ENCODE data around the gene TSPAN18. TPM values are rescaled to one million over a fixed set of nuclear protein-coding genes. Genes with fewer than 3 reads are reported as not detected.
"Not testable (repeated sequence)": the region's sequence is repeated elsewhere in the genome, so short reads cannot be mapped to it uniquely, and the experiment has no call there.

TSPAN18 gene
- total RNA-seq, 4 donors from 2014 or later, result 2.6 to 28.9 (median 4.9) TPM

DNA sequence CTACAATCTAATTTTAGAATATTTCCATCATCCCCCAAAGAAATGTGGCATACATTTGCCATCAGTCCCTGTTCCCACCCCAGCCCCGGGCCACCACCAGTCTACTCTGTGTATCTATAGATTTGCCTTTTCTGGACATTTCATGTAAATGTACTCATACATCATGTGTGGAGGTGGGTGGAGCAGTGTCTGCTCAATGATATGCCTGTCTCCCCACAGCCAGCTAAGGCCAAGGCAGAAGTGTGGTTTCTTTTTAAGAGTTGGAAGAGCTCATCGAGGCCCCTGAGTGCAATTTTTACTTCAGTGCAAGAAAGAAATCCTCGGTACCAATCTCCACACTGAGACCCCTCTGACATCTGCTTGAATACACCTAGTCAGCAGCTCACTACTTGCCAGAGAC lies 143.4 kb downstream of the TSPAN18 start:
- in situ Hi-C loops (cut with MboI; ENCODE audit: low pct_ligation_motif_present in 1 of 4, low pct_unique_long_range_greater_than_20kb in 1 of 4, low sequenced_read_pairs in 3 of 4), result no loop called here
- Histone ChIP-seq H3K36me3 (no peaks in the 10 kb centered on the region), H3K4me3 (no peak overlapping the region)

DNA sequence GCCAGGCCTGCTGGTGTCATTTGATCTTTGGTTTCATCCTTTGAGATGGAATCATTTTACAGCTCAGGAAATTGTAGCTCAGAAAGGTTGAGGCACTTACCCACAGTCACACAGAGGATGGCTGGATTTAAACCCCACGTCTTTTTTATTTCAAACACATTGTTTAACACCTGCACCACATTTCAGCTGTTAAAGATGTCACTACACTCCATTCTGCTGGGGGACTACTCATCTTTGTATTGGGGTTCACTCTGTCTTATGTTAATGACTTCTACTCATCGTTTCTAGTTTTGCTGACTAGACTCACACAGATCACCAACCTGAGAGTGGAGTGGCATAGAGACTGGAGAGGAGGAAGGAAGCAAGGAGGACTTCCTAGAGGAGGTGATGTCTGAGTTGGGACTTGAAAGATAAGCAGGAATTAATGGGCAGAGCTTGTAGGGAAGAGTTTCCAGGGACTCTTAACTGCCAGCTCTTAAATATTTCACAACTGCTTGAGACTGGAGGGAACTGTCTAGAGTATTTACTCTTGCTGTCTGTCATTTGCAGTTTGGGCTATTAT lies 143.9 kb downstream of the TSPAN18 start:
- no peak for DNase-seq
- H3K27me3 ChIP-seq, result no peaks in the 10 kb centered on the region
- H3K36me3 ChIP-seq, result no peaks in the 10 kb centered on the region
- WGBS, 2 donors (ENCODE audit: low coverage in 1 of 2), result 83 to 88% methylated on average over 2 of the region's 2 CpGs
- TF ChIP-seq, protein P1, sequence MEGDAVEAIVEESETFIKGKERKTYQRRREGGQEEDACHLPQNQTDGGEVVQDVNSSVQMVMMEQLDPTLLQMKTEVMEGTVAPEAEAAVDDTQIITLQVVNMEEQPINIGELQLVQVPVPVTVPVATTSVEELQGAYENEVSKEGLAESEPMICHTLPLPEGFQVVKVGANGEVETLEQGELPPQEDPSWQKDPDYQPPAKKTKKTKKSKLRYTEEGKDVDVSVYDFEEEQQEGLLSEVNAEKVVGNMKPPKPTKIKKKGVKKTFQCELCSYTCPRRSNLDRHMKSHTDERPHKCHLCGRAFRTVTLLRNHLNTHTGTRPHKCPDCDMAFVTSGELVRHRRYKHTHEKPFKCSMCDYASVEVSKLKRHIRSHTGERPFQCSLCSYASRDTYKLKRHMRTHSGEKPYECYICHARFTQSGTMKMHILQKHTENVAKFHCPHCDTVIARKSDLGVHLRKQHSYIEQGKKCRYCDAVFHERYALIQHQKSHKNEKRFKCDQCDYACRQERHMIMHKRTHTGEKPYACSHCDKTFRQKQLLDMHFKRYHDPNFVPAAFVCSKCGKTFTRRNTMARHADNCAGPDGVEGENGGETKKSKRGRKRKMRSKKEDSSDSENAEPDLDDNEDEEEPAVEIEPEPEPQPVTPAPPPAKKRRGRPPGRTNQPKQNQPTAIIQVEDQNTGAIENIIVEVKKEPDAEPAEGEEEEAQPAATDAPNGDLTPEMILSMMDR (IDR thresholded peaks at IDR 0.05), result no peak
- TF ChIP-seq POLR2AphosphoS5 (IDR thresholded peaks at IDR 0.05) (no peak), POLR2A (IDR thresholded peaks at IDR 0.05) (no peak), EP300 (IDR thresholded peaks at IDR 0.05; ENCODE audit: low read depth) (no peak)
- H3K4me3 ChIP-seq, result no peak overlapping the region
- in situ Hi-C loops (cut with MboI; ENCODE audit: low pct_ligation_motif_present in 1 of 4, low pct_unique_long_range_greater_than_20kb in 1 of 4, low sequenced_read_pairs in 3 of 4), result no loop called here
- peak overlapping the region in 2 of 4 donors; percentile 53 to 64 for H3K27ac ChIP-seq
- peaks cover 0 to 4% (median 0%) of the 10 kb centered on the region in 4 donors for H3K4me1 ChIP-seq
- H3K9me3 ChIP-seq, result no peaks in the 10 kb centered on the region
- intact Hi-C loops (cut with DNase I; ENCODE audit: low total_unique reads), result no loop called here

More for the DNA sequence above, 143.4 kb downstream of the TSPAN18 start:
- intact Hi-C loops (cut with DNase I; ENCODE audit: low total_unique reads), result no loop called here
- Histone ChIP-seq H3K27ac (peak overlapping the region in 2 of 4 donors; percentile 53 to 64), H3K27me3 (no peaks in the 10 kb centered on the region), H3K4me1 (peaks cover 0 to 4% (median 0%) of the 10 kb centered on the region in 4 donors), H3K9me3 (no peaks in the 10 kb centered on the region)
- TF ChIP-seq, protein P1 (IDR thresholded peaks at IDR 0.05), result no peak
- TF ChIP-seq EP300 (IDR thresholded peaks at IDR 0.05; ENCODE audit: low read depth) (no peak), POLR2AphosphoS5 (IDR thresholded peaks at IDR 0.05) (no peak), POLR2A (IDR thresholded peaks at IDR 0.05) (no peak)
- 70 to 77% methylated on average over 3 of the region's 3 CpGs for WGBS, 2 donors (ENCODE audit: low coverage in 1 of 2)
- DNase-seq, result no peak

DNA sequence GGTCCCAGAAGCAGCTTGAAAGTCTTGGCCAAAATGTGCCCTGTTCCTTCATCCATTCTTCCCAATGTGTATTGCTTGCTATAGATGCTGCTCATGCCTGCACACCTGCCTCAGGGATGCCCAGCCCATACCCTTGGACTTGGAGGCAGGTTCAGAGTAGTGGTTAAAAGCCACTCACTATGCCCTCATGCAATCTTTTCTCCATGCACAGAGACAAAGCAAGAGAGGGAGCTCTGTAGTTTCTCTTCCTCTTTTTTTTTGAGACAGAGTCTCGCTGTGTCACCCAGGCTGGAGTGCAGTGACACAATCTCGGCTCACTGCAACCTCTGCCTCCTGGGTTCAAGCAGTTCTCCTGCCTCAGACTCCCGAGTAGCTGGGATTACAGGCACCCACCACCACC lies 144.9 kb downstream of the TSPAN18 start:
- H3K27ac ChIP-seq; H3K9me3 ChIP-seq; H3K27me3 ChIP-seq; H3K4me3 ChIP-seq; in situ Hi-C loops (cut with MboI; ENCODE audit: low pct_ligation_motif_present in 1 of 4, low pct_unique_long_range_greater_than_20kb in 1 of 4, low sequenced_read_pairs in 3 of 4); intact Hi-C loops (cut with DNase I; ENCODE audit: low total_unique reads); H3K36me3 ChIP-seq; DNase-seq; H3K4me1 ChIP-seq: not testable (repeated sequence)
- WGBS, 2 donors (ENCODE audit: low coverage in 1 of 2), result 82% methylated on average over 3 of the region's 3 CpGs; no CpG with 5 or more reads in 1 of the 2 donors

DNA sequence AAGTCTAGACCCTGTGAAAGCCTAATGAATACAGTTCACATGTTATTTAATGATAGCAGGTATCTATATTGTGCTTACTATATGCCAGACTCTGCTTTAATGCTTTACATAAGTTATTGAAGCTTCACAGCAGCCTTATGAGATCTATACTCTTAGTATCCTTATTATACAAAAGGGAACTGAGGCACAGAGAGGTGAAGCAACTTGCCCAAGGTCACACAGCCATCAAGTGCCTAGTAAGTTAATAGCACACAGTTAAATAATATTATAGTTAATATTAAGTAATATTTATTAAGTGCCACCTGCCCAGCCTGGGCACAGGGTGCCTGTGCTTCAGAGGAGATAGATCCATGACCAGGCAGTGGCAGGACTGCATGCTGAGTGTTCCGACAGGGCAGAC lies 145.8 kb downstream of the TSPAN18 start:
- in situ Hi-C loops (cut with MboI; ENCODE audit: low pct_ligation_motif_present in 1 of 4, low pct_unique_long_range_greater_than_20kb in 1 of 4, low sequenced_read_pairs in 3 of 4) (no loop called here), intact Hi-C loops (cut with DNase I; ENCODE audit: low total_unique reads) (no loop called here)
- no peak for DNase-seq
- Histone ChIP-seq H3K9me3 (no peaks in the 10 kb centered on the region), H3K4me1 (peaks cover 0 to 4% (median 0%) of the 10 kb centered on the region in 4 donors), H3K4me3 (no peak overlapping the region), H3K27ac (no peak overlapping the region), H3K27me3 (no peaks in the 10 kb centered on the region), H3K36me3 (no peaks in the 10 kb centered on the region)
- TF ChIP-seq POLR2AphosphoS5 (IDR thresholded peaks at IDR 0.05) (no peak), EP300 (IDR thresholded peaks at IDR 0.05; ENCODE audit: low read depth) (no peak)
- WGBS, 2 donors (ENCODE audit: low coverage in 1 of 2), result 100% methylated on average over 1 of the region's 1 CpG; no CpG with 5 or more reads in 1 of the 2 donors

GRCh38 chr11:44873537-44873936 lies 146.8 kb downstream of the TSPAN18 start:
- TF ChIP-seq POLR2AphosphoS5 (IDR thresholded peaks at IDR 0.05) (no peak), EP300 (IDR thresholded peaks at IDR 0.05; ENCODE audit: low read depth) (no peak), POLR2A (IDR thresholded peaks at IDR 0.05) (no peak)
- TF ChIP-seq, protein P1 (IDR thresholded peaks at IDR 0.05), result no peak
- in situ Hi-C loops (cut with MboI; ENCODE audit: low pct_ligation_motif_present in 1 of 4, low pct_unique_long_range_greater_than_20kb in 1 of 4, low sequenced_read_pairs in 3 of 4), result no loop called here
- WGBS, 2 donors (ENCODE audit: low coverage in 1 of 2), result 26% methylated on average over 1 of the region's 1 CpG; no CpG with 5 or more reads in 1 of the 2 donors
- H3K4me3 ChIP-seq, result no peak overlapping the region
- H3K27ac ChIP-seq, result no peak overlapping the region
- H3K9me3 ChIP-seq, result no peaks in the 10 kb centered on the region
- peaks cover 2% of the 10 kb centered on the region for H3K27me3 ChIP-seq
- peaks cover 0 to 4% (median 0%) of the 10 kb centered on the region in 4 donors for H3K4me1 ChIP-seq
- intact Hi-C loops (cut with DNase I; ENCODE audit: low total_unique reads), result no loop called here
- H3K36me3 ChIP-seq, result no peaks in the 10 kb centered on the region
- DNase-seq, result no peak

All from transverse colon (tissue), 4 donors.